H1 (cell line): ENCODE data around the gene IDI1. TPM values are rescaled to one million over a fixed set of nuclear protein-coding genes. Genes with fewer than 3 reads are reported as not detected.

Experiments used
- CTCF ChIA-PET: fragments of 300-600 bp; sonication (Branson Sonifier 250); formaldehyde crosslinking; loops from one replicate; lab custom pipeline; 2021; ENCODE audit not compliant: partially characterized antibody; lab: Charles Lee
- POLR2A ChIA-PET: fragments of 300-600 bp; sonication (Branson Sonifier 250); formaldehyde crosslinking; loops from one replicate; lab custom pipeline; 2021; ENCODE audit warnings: inconsistent platforms; ENCODE audit not compliant: partially characterized antibody; lab: Charles Lee
- DNase-seq, 2 experiments: peaks; one replicate each; pipeline versions ENCODE4 v3.0.0 to v3.0.0-alpha.2; 2010 to 2022; ENCODE audit warnings: low spot score in 2 of 2, low read depth in 1 of 2, mixed read lengths in 1 of 2
- FAIRE-seq: peaks from 2 replicates; lab custom pipeline; 2011; peaks lifted over from hg19 to GRCh38; lab: Jason Lieb, UNC
- H2AFZ ChIP-seq: 2 replicates; pipeline ENCODE4 v1.8.1; 2012; ENCODE audit warnings: low read length, inconsistent platforms
- H2AK5ac ChIP-seq: 2 replicates; pipeline ENCODE4 v1.6.1; 2013; ENCODE audit warnings: low read depth, low read length
- H2BK120ac ChIP-seq: replicated peaks from 2 replicates; pipeline ENCODE3; 2013; ENCODE audit warnings: low read depth, low read length, inconsistent platforms
- H2BK12ac ChIP-seq: 2 replicates; pipeline ENCODE4 v1.6.1; 2013; ENCODE audit warnings: low read depth, low read length
- H2BK15ac ChIP-seq: 2 replicates; pipeline ENCODE4 v1.6.1; 2013; ENCODE audit warnings: low read length
- H2BK20ac ChIP-seq: 2 replicates; pipeline ENCODE4 v1.6.1; 2013; ENCODE audit warnings: low read length
- H2BK5ac ChIP-seq: 2 replicates; pipeline ENCODE4 v1.6.1; 2013; ENCODE audit warnings: low read depth, low read length
- H3K14ac ChIP-seq: 2 replicates; pipeline ENCODE4 v1.6.1; 2013; ENCODE audit warnings: inconsistent platforms; ENCODE audit not compliant: insufficient read length
- H3K18ac ChIP-seq: 2 replicates; pipeline ENCODE4 v1.6.1; 2013; ENCODE audit warnings: low read length; ENCODE audit errors: extremely low read depth
- H3K23ac ChIP-seq: 2 replicates; pipeline ENCODE4 v1.6.1; 2013; ENCODE audit warnings: inconsistent platforms; ENCODE audit not compliant: insufficient read length
- H3K23me2 ChIP-seq: 2 replicates; pipeline ENCODE4 v1.6.1; 2013; ENCODE audit warnings: low read depth, low read length
- H3K27ac ChIP-seq: 2 replicates; pipeline ENCODE4 v1.6.1; 2011; ENCODE audit warnings: low read depth, low read length, inconsistent platforms
- H3K27me3 ChIP-seq, 4 experiments: replicated peaks in 1 of 4; 1 replicate in 1 of 4; 2 replicates in 3 of 4; pipeline versions ENCODE4 v1.6.1 to v1.8.1; 2011 to 2013; ENCODE audit warnings: low read length in 3 of 4, mild to moderate bottlenecking in 3 of 4, inconsistent platforms in 2 of 4, mixed read lengths in 2 of 4, moderate library complexity in 1 of 4; ENCODE audit not compliant: control insufficient read depth in 3 of 4, insufficient read depth in 3 of 4; ENCODE audit errors: extremely low read depth in 1 of 4
- H3K36me3 ChIP-seq, 4 experiments: 2 replicates each; pipeline versions ENCODE4 v1.6.1 to v1.8.1; 2011 to 2013; ENCODE audit warnings: mild to moderate bottlenecking in 4 of 4, low read length in 3 of 4, moderate library complexity in 2 of 4, control low read depth in 1 of 4, inconsistent platforms in 1 of 4; ENCODE audit not compliant: insufficient read depth in 4 of 4, control insufficient read depth in 2 of 4
- H3K4ac ChIP-seq: replicated peaks from 2 replicates; pipeline ENCODE3; 2013; ENCODE audit warnings: low read length, low read depth, mixed read lengths, inconsistent platforms; ENCODE audit not compliant: insufficient read length
- H3K4me1 ChIP-seq, 4 experiments: replicated peaks in 1 of 4; 1 replicate in 1 of 4; 2 replicates in 3 of 4; pipeline versions ENCODE4 v1.6.1 to v1.8.1; 2011 to 2013; ENCODE audit warnings: low read length in 3 of 4, inconsistent platforms in 2 of 4, mixed read lengths in 1 of 4; ENCODE audit not compliant: insufficient read depth in 4 of 4, control insufficient read depth in 3 of 4
- H3K4me2 ChIP-seq, 2 experiments: 2 replicates each; pipeline versions ENCODE4 v1.6.1 to v1.8.1; 2011 to 2013; ENCODE audit warnings: low read depth in 2 of 2, low read length in 2 of 2, control low read depth in 1 of 2, inconsistent platforms in 1 of 2, mild to moderate bottlenecking in 1 of 2; ENCODE audit not compliant: insufficient read depth in 1 of 2
- H3K4me3 ChIP-seq, 4 experiments: fragments of 200-600, 300-600 bp in 1 of 4; sonication (generic), shearing (Covaris generic), sonication (Bioruptor Twin) in 1 of 4; 2 replicates each; pipeline versions ENCODE4 v1.5.1 to v1.8.1; 2011 to 2016; ENCODE audit warnings: low read length in 4 of 4, low read depth in 3 of 4, control low read depth in 2 of 4, inconsistent platforms in 2 of 4, mild to moderate bottlenecking in 2 of 4, mixed read lengths in 1 of 4, moderate library complexity in 1 of 4; ENCODE audit not compliant: insufficient read depth in 2 of 4; ENCODE audit errors: extremely low read depth in 1 of 4
- H3K56ac ChIP-seq: replicated peaks from 2 replicates; pipeline ENCODE3; 2013; ENCODE audit warnings: low read depth, mild to moderate bottlenecking, mixed read lengths, low read length, inconsistent platforms; ENCODE audit not compliant: insufficient read length
- H3K79me1 ChIP-seq: 2 replicates; pipeline ENCODE4 v1.6.1; 2013; ENCODE audit warnings: low read depth, low read length, control low read depth
- H3K79me2 ChIP-seq, 2 experiments: 2 replicates each; pipeline versions ENCODE4 v1.6.1 to v1.8.1; 2012 to 2013; ENCODE audit warnings: low read length in 2 of 2, mild to moderate bottlenecking in 2 of 2, inconsistent platforms in 1 of 2; ENCODE audit not compliant: insufficient read depth in 2 of 2, control insufficient read depth in 1 of 2
- H3K9ac ChIP-seq, 4 experiments: replicated peaks in 1 of 4; 1 replicate in 1 of 4; 2 replicates in 3 of 4; pipeline versions ENCODE4 v1.6.1 to v1.8.1; 2011 to 2013; ENCODE audit warnings: low read depth in 3 of 4, low read length in 3 of 4, control low read depth in 2 of 4, mild to moderate bottlenecking in 2 of 4, moderate library complexity in 2 of 4, inconsistent platforms in 1 of 4; ENCODE audit errors: extremely low read depth in 1 of 4
- H3K9me3 ChIP-seq, 2 experiments: 2 replicates each; pipeline versions ENCODE4 v1.6.1 to v1.8.1; 2012 to 2013; ENCODE audit warnings: mild to moderate bottlenecking in 2 of 2, moderate library complexity in 2 of 2, control low read depth in 1 of 2, inconsistent platforms in 1 of 2, low read depth in 1 of 2, low read length in 1 of 2, mixed read lengths in 1 of 2; ENCODE audit not compliant: insufficient read depth in 2 of 2
- H4K20me1 ChIP-seq, 2 experiments: replicated peaks in 1 of 2; 2 replicates each; pipeline versions ENCODE3 to v1.8.1; 2011 to 2013; ENCODE audit warnings: inconsistent platforms in 2 of 2, low read length in 2 of 2, mild to moderate bottlenecking in 1 of 2; ENCODE audit not compliant: insufficient read depth in 2 of 2, control insufficient read depth in 1 of 2
- H4K5ac ChIP-seq: 2 replicates; pipeline ENCODE4 v1.6.1; 2013; ENCODE audit warnings: low read length, low read depth, mixed read lengths, inconsistent platforms; ENCODE audit not compliant: insufficient read length
- H4K8ac ChIP-seq: 2 replicates; pipeline ENCODE4 v1.8.0; 2013; ENCODE audit warnings: mild to moderate bottlenecking, moderate library complexity, low read length, inconsistent platforms; ENCODE audit not compliant: insufficient read depth; ENCODE audit errors: extremely low read depth
- H4K91ac ChIP-seq: replicated peaks from 2 replicates; pipeline ENCODE3; 2013; ENCODE audit warnings: low read length, mixed read lengths, inconsistent platforms; ENCODE audit not compliant: insufficient read length
- CREB1 ChIP-seq: IDR thresholded peaks from 2 replicates; pipeline ENCODE4 v1.6.1; 2012; ENCODE audit warnings: inconsistent platforms
- JUND ChIP-seq: IDR thresholded peaks from 2 replicates; pipeline ENCODE4 v1.6.1; 2011; ENCODE audit warnings: mild to moderate bottlenecking, improper control_type of control experiment, low read length
- POLR2AphosphoS5 ChIP-seq: IDR thresholded peaks from 2 replicates; pipeline ENCODE4 v1.6.1; 2011; ENCODE audit warnings: low read depth, low read length
- SAP30 ChIP-seq: fragments of 300-600 bp; sonication (generic); IDR thresholded peaks from 2 replicates; pipeline ENCODE4 v1.7.1; 2012; ENCODE audit warnings: low read length, moderate library complexity, mild to moderate bottlenecking, inconsistent platforms; ENCODE audit not compliant: insufficient read depth, insufficient replicate concordance
- TCF12 ChIP-seq: IDR thresholded peaks from 2 replicates; pipeline ENCODE4 v1.6.1; 2011; ENCODE audit warnings: low read depth, mild to moderate bottlenecking, low read length
- WGBS, 2 experiments: shearing (Covaris generic) in 1 of 2; methylation state at CpG; one replicate each; pipeline versions ENCODE4 v1.1.6 to v1.1.7; 2013 to 2015; ENCODE audit warnings: low lambda C conversion rate in 2 of 2, mixed read lengths in 2 of 2, inconsistent platforms in 1 of 2, low coverage in 1 of 2, missing lambda C conversion rate in 1 of 2; ENCODE audit not compliant: insufficient replicate concordance in 2 of 2, insufficient coverage in 1 of 2, insufficient read length in 1 of 2; ENCODE audit errors: extremely low coverage in 1 of 2, missing lambda C conversion rate in 1 of 2; 5-methylcytosine and 5-hydroxymethylcytosine counted together
- polyA plus RNA-seq, 7 experiments: library from polyadenylated mRNA; depleted of rRNA in 3 of 7; stranded (reverse) in 5 of 7; unstranded in 2 of 7; fragments of >200 nt in 5 of 7; fragments of 200-250 nt in 2 of 7; gene quantifications; 1 replicate in 5 of 7; 2 replicates in 1 of 7; 4 replicates in 1 of 7; pipeline versions ENCODE4 v1.2.1 to v1.2.3, GENCODE V29; 2011 to 2013; ENCODE audit warnings: missing spikeins in 2 of 7, mixed read lengths in 2 of 7
- total RNA-seq: library from RNA; stranded (reverse); fragmentation: NEBNext Ultra II Directional; extraction: Animal tissue kit (Norgen Biotek cat#: 25700); gene quantifications from 2 replicates; pipeline ENCODE4 v1.2.1, GENCODE V29; 2021
- TF ChIP-seq, protein P1 (sequence below): IDR thresholded peaks from 2 replicates; pipeline ENCODE4 v1.6.1; 2012; ENCODE audit warnings: low read length, inconsistent platforms

IDI1 gene
- total and polyA plus RNA-seq, 2 of the 8 experiments (the other 6 are each of a cell fraction or from before 2014, with no cell fraction given): 35.3 to 56.6 TPM

DNA sequence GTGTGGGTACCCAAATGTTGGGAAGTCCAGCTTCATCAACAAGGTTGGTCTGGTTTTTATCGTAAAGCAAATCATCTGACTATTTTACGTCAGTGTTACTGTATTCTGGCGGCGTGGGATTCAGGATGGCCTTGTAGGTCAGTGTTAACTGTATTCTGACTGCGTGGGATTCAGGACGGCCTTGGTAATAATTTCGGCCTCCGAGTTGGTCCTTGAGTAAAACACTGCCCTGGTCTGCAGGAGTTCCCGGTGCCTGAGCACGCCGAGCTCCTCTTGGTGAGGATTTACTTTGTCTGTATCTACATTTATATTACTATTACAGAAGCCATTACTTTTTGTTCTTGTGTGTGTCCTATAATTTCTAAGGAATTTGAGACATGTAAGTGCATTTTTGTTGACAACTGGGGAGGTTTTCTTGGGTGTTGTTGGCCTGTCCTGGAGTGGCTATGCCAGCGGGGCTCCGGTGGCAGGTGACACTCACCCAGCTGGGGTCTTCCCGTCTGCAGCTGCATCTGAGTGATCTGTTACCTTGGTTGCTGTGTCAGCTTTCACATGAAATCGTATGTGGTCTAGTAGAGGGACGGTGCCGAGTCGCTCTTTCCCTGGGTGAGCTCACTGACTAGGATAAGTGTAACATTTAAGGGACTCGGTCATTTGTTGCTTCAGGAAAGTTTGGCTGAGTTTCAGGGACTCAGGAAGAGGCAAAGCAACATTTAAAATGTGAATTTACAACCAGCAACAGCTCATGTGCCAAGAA is 51.5 kb downstream of the IDI1 start:
- H2AK5ac ChIP-seq: no peak overlapping the region
- DNase-seq (no peak), FAIRE-seq (no peak)
- H3K9ac ChIP-seq: no peak overlapping the region
- no peak overlapping the region for H3K4me2 ChIP-seq
- H3K4me1 ChIP-seq: no peaks in the 10 kb centered on the region
- no peak overlapping the region for H4K91ac ChIP-seq
- CTCF ChIA-PET: interaction anchor here (1.4 kb wide), 1 partner anchor 14 kb away, joined by 4 read pairs; no protein-coding TSS in a partner anchor
- no peak overlapping the region for H2AFZ ChIP-seq
- H3K18ac ChIP-seq: no peak overlapping the region
- no peak overlapping the region for H2BK5ac ChIP-seq
- H3K36me3 ChIP-seq: peaks cover 50 to 94% (median 81%) of the 10 kb centered on the region in 4 experiments
- 89% methylated on average over 19 of the region's 19 CpGs; no CpG with 5 or more reads in 1 of the 2 experiments for WGBS, 2 experiments
- no peak overlapping the region for H3K23ac ChIP-seq
- H3K79me1 ChIP-seq: no peaks in the 10 kb centered on the region; the same call in 1 of the 2 replicates
- no peaks in the 10 kb centered on the region for H3K27me3 ChIP-seq
- no peak overlapping the region for H3K27ac ChIP-seq
- peaks cover 3 to 55% of the 10 kb centered on the region in 2 experiments; a peak in 3 of 4 replicates for H3K79me2 ChIP-seq
- TF ChIP-seq CREB1 (no peak), POLR2AphosphoS5 (no peak; the same call in 1 of the 2 replicates), TCF12 (no peak), JUND (no peak), SAP30 (no peak)
- TF ChIP-seq, protein P1, sequence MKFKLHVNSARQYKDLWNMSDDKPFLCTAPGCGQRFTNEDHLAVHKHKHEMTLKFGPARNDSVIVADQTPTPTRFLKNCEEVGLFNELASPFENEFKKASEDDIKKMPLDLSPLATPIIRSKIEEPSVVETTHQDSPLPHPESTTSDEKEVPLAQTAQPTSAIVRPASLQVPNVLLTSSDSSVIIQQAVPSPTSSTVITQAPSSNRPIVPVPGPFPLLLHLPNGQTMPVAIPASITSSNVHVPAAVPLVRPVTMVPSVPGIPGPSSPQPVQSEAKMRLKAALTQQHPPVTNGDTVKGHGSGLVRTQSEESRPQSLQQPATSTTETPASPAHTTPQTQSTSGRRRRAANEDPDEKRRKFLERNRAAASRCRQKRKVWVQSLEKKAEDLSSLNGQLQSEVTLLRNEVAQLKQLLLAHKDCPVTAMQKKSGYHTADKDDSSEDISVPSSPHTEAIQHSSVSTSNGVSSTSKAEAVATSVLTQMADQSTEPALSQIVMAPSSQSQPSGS: no peak
- no peaks in the 10 kb centered on the region for H3K23me2 ChIP-seq
- peaks cover 2 to 19% of the 10 kb centered on the region in 2 experiments for H4K20me1 ChIP-seq
- no peak overlapping the region for H3K56ac ChIP-seq
- H3K14ac ChIP-seq: no peak overlapping the region
- H2BK12ac ChIP-seq: no peak overlapping the region
- no peak overlapping the region for H4K5ac ChIP-seq
- POLR2A ChIA-PET: interaction anchor here (0.6 to 2.2 kb wide), 9 partner anchors 9 to 92 kb away, joined by 3 to 17 read pairs (median 5); partner anchors contain the start of gene GTPBP4
- no peak overlapping the region for H2BK20ac ChIP-seq
- no peak overlapping the region for H3K4me3 ChIP-seq
- no peak overlapping the region for H2BK15ac ChIP-seq
- H3K9me3 ChIP-seq: no peaks in the 10 kb centered on the region; a peak in 1 of 4 replicates
- no peak overlapping the region for H2BK120ac ChIP-seq
- no peak overlapping the region for H4K8ac ChIP-seq
- H3K4ac ChIP-seq: no peak overlapping the region
